CD4-positive, alpha-beta T cell treated with Interleukin-6 for 4 hours (primary cell): ENCODE results near the gene KRT82.
"Not testable (repeated sequence)": the region's sequence is repeated elsewhere in the genome, so short reads cannot be mapped to it uniquely, and the experiment has no call there.

Experiments
- DNase-seq: peaks from one replicate; pipeline ENCODE4 v3.0.0-alpha.2; 2020; ENCODE audit warnings: mixed read lengths

KRT82 gene

DNA sequence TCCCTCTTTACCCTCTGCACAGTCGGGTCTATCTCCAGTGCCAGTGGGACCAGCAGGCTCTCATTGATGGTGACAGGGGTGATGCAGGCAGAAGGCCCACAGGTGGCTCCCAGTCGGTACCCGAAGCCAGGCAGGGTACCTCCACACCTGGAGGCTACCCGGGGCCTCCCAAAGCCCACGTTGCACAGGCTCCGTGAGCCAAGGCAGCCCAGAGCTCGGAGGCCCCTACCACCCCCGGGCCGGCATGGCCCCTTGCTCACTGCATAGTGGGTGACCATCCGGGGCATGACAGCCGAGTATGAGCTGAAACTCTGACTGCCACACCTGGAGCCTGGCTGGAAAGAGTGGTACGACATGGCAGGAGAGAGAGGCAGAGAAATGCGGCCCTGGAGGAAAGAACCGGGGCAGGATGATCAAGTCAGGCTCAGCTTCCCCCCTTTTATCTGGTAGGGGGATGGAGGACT, at the start of gene KRT82:
Gene KRT82, minus strand, starts transcription at position 414 of the 464 bp plus-strand sequence. Its CDS starts 58 bp downstream, at position 356.
- no peak for DNase-seq

DNA sequence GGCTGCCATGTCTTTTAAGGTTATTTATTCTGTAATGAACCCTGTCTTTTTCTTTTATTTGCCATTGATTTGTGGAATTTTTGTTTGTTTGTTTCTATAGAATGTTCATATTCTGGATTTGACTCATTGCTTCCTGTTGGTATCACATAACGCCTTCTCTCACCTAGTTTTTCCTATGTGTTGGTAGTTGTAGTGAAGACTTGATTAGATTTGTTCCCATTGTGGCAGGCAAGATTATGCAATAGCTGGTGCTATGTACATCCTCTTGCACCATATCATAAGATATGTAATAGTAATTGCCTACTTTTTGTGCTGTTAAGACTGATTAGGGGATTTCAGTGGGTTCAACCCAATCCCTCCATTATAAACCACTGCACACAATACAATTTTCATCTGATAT, 49.7 kb upstream of the KRT82 start:
- DNase-seq = no peak

- no peak for DNase-seq
These were observed 48.5 kb upstream of the KRT82 start for GRCh38 chr12:52454411-52455201.

- no peak for DNase-seq
These were observed 46.0 kb upstream of the KRT82 start, which contains the start of gene KRT6B for GRCh38 chr12:52452101-52452500. Gene KRT6B (minus strand): TSS chr12:52452146. CDS start chr12:52452078, 68 bp downstream.

- DNase-seq = no peak
These were observed 42.1 kb upstream of the KRT82 start for GRCh38 chr12:52448228-52448627.

GRCh38 chr12:52447196-52447595, 41.1 kb upstream of the KRT82 start:
- DNase-seq = not testable (repeated sequence)

GRCh38 chr12:52446367-52447045, 40.4 kb upstream of the KRT82 start:
- no peak for DNase-seq

GRCh38 chr12:52445876-52446275, 39.7 kb upstream of the KRT82 start:
- DNase-seq = no peak

- DNase-seq = no peak
These were observed 38.8 kb upstream of the KRT82 start for GRCh38 chr12:52444647-52445595.

- no peak for DNase-seq
These were observed 37.8 kb upstream of the KRT82 start for GRCh38 chr12:52443966-52444365.

GRCh38 chr12:52442600-52443061, 36.5 kb upstream of the KRT82 start:
- no peak for DNase-seq

GRCh38 chr12:52441320-52441911, 35.3 kb upstream of the KRT82 start:
- DNase-seq = no peak

- DNase-seq = no peak
These were observed 34.7 kb upstream of the KRT82 start for GRCh38 chr12:52440821-52441319.

GRCh38 chr12:52439845-52440244, 33.7 kb upstream of the KRT82 start:
- no peak for DNase-seq

- no peak for DNase-seq
These were observed 33.3 kb upstream of the KRT82 start for GRCh38 chr12:52439420-52439819.

DNA sequence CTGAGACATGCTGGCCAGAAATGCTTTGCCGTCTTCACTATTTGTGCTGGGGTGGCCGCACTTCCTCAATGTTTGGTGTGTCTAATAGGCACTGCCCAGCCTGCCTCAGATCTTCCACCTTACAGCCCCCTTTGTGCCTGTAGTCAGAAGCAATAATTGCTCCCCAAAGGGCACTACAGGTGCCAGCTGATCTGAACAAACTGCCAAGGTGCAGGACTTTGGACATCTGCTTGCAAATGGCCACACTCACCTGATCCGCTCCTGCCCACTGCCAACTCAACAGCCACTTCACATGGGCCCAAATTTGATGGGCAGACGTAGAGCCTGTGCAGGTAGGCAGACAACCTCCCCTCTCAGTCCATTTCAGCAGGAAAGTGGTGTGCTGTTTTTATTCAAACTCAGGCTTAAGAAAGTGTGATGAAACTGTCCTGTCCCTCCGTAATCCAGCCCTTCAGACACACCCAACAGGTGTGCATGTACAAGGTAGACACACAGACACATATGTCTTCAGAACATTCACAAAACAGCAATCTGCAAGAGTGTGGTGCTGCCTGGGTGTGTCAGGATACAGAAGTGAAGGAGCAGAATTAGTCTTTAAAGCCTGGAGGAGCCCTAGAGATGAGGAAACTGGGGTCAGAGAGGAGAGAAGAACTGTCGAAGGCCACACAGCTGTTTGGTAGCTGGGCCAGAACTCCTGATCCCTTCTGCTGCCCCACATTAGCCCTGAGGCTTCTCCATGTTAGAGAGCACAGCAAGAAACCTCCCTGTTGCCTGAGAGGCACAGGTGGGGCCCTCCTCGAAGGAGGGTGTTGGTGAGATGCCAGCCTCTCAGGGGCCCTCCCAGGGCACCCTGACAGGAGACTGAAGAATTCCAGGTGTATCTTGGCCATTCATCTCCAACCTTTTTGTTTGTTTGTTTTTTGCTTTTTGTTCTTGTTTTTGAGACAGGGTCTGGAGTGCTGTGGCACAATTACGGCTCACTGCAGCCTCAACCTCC, 32.5 kb upstream of the KRT82 start:
- no peak for DNase-seq

DNA sequence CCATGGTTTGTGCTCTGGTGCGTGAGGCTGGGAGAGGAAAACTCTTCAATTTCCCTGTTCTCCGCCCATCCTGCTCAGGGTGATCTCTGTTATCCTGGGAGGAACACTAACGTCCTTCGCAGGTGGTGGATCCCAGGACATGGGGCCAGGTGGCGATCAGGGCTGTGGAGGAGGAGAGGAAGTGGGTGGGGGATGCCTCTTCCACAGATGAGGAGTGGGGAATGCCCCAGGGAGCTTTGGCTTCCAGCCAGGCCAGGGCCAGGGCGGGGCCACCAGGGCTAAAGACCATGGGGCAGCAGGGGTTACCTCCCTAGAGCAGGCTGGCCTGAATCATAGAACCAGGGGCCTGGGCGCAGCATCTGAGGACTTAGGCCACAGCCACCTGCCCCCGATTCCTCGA, 31.4 kb upstream of the KRT82 start:
- DNase-seq = no peak

- no peak for DNase-seq
These were observed 30.8 kb upstream of the KRT82 start for GRCh38 chr12:52436828-52437474.

DNA sequence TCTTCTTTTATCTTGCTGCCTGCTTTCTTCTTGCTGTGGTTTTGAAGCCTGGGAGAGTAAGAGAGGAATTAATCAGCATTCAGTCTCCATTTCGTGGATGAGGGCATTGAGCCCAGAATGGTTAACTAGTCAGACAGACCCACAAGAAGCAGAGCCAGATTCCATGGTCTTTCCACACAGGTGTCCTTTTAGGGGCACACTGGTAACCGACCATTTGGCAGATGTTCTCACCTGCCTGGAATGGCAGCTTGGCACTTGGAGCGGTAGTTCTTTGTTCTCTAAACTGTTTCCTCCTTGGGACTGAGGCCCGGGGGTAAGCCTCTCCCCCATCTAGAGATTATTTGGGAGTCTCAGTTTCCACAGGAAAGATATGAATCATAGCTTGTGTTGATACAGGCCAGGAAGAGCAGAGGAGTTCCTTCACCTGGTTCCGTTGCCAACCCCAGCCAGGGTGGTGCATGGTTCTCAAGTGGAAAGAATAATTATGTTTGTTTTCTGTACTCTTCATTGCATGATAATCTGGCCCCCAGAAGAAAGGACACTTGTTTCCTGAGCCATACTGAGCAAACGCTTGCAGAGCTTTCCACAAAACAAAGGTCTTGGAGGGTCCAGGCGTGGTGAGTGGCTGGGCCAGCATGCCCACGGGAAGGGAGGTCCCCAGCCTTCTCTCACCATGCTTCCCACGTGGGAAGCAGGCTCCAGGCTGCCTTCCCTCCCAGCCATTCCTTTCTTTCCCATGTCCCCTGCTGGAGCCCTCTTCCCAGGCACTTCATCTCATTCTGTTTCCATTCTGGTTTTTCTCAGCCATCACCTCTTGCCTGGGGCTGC, 30.1 kb upstream of the KRT82 start:
- no peak for DNase-seq

- no peak for DNase-seq
These were observed 29.5 kb upstream of the KRT82 start for GRCh38 chr12:52435659-52435999.
